Right cardiac atrium (tissue), 5 donors: ENCODE measurements around the gene CCDC68. TPM values are rescaled to one million over a fixed set of nuclear protein-coding genes. Genes with fewer than 3 reads are reported as not detected.
"Not testable (repeated sequence)": the region's sequence is repeated elsewhere in the genome, so short reads cannot be mapped to it uniquely, and the experiment has no call there.

Experiments used
- ATAC-seq, 2 donors: fragments of 200-7000 bp; cut with Tn5 transposase; one replicate each; pipeline versions ENCODE4 v1.8.0 to v1.9.1; 2020; ENCODE audit warnings: moderate library complexity in 2 of 2, mild to moderate bottlenecking in 1 of 2
- DNase-seq, 3 donors: peaks; one replicate each; pipeline ENCODE4 v3.0.0-alpha.2; 2020
- H3K27ac ChIP-seq: one replicate; pipeline ENCODE4 v1.5.1; 2013; ENCODE audit warnings: mild to moderate bottlenecking, low read length, control low read depth, moderate library complexity
- H3K27me3 ChIP-seq: one replicate; pipeline ENCODE4 v1.6.1; 2013; ENCODE audit not compliant: control insufficient read depth, insufficient read depth
- H3K4me1 ChIP-seq: one replicate; pipeline ENCODE4 v1.6.1; 2013; ENCODE audit warnings: low read length; ENCODE audit not compliant: control insufficient read depth, insufficient read depth
- H3K4me3 ChIP-seq: one replicate; pipeline ENCODE4 v1.5.1; 2013; ENCODE audit warnings: low read length, control low read depth
- H3K9me3 ChIP-seq: one replicate; pipeline ENCODE4 v1.6.1; 2013; ENCODE audit warnings: low read length; ENCODE audit not compliant: control insufficient read depth
- WGBS: extraction: QIAGEN DNeasy Blood & Tissue Kit; methylation state at CpG from one replicate; pipeline ENCODE4 v1.1.7; 2013; 5-methylcytosine and 5-hydroxymethylcytosine counted together
- intact Hi-C, 4 donors: fragments of 100-400 bp; cut with DNase I; formaldehyde crosslinking; loops; one replicate each; pipeline versions ENCODE4 v1.11.0 to v1.14.0; 2022 to 2023
- polyA plus RNA-seq: library from polyadenylated mRNA; stranded (reverse); fragments of 200-250 nt; gene quantifications from one replicate; pipeline ENCODE4 v1.2.3, GENCODE V29; 2013
- total RNA-seq, 4 donors: library from RNA; stranded (reverse); fragmentation: NEBNext Ultra II Directional; extraction: Animal tissue kit (Norgen Biotek cat#: 25700); gene quantifications; one replicate each; pipeline ENCODE4 v1.2.1, GENCODE V29; 2021
- donor health status: healthy with polysubstance abuse.
- donor health status: DM: no; HTN: yes; CAD: no.
- donor health status: DM: no; HTN: no; CAD: no.
- donor health status: DM: no; HTN: yes; CAD: no; lungs with severe emphysema.
- donor health status: DM: yes; HTN: yes; CAD: no.

Gene CCDC68
- total and polyA plus RNA-seq, 5 donors: 4.1 to 8.9 (median 6.1) TPM

GRCh38 chr18:54875063-54875462 lies 84.2 kb downstream of the CCDC68 start:
- WGBS: 77% methylated on average over 3 of the region's 3 CpGs
- Histone ChIP-seq H3K9me3 (no peaks in the 10 kb centered on the region), H3K27ac (no peak overlapping the region), H3K27me3 (no peaks in the 10 kb centered on the region), H3K4me3 (no peak overlapping the region), H3K4me1 (no peaks in the 10 kb centered on the region)
- intact Hi-C loops: no loop called here
- ATAC-seq: no peak
- no peak for DNase-seq

- 73% methylated on average over 2 of the region's 2 CpGs for WGBS
- no peaks in the 10 kb centered on the region for H3K27me3 ChIP-seq
- no peaks in the 10 kb centered on the region for H3K9me3 ChIP-seq
- H3K27ac ChIP-seq: no peak overlapping the region
- H3K4me3 ChIP-seq: no peak overlapping the region
- no peak for DNase-seq
- peak in 1 of 2 donors; percentile 26 for ATAC-seq
- no peaks in the 10 kb centered on the region for H3K4me1 ChIP-seq
- intact Hi-C loops: no loop called here
Measured at GRCh38 chr18:54873884-54874255, 85.4 kb downstream of the CCDC68 start.

GRCh38 chr18:54872681-54873080 lies 86.6 kb downstream of the CCDC68 start:
- DNase-seq: no peak
- Histone ChIP-seq H3K27ac (no peak overlapping the region), H3K9me3 (no peaks in the 10 kb centered on the region), H3K27me3 (no peaks in the 10 kb centered on the region), H3K4me1 (no peaks in the 10 kb centered on the region), H3K4me3 (no peak overlapping the region)
- WGBS: 63% methylated on average over 1 of the region's 1 CpG
- no peak for ATAC-seq
- intact Hi-C loops: no loop called here

- Histone ChIP-seq H3K4me3 (no peak overlapping the region), H3K4me1 (no peaks in the 10 kb centered on the region), H3K27ac (no peak overlapping the region), H3K9me3 (no peaks in the 10 kb centered on the region), H3K27me3 (no peaks in the 10 kb centered on the region)
- intact Hi-C loops: no loop called here
- ATAC-seq (no peak), DNase-seq (no peak)
- 64% methylated on average over 6 of the region's 6 CpGs for WGBS
Measured at GRCh38 chr18:54871231-54871630, 88.0 kb downstream of the CCDC68 start.

- Histone ChIP-seq H3K9me3 (no peaks in the 10 kb centered on the region), H3K4me1 (no peaks in the 10 kb centered on the region), H3K4me3 (no peak overlapping the region), H3K27me3 (no peaks in the 10 kb centered on the region), H3K27ac (no peak overlapping the region)
- DNase-seq (no peak), ATAC-seq (no peak)
- WGBS: 88% methylated on average over 5 of the region's 5 CpGs
- intact Hi-C loops: no loop called here
Measured at GRCh38 chr18:54867131-54867530, 92.1 kb downstream of the CCDC68 start.

- 48% methylated on average over 1 of the region's 1 CpG for WGBS
- Histone ChIP-seq H3K4me1 (no peaks in the 10 kb centered on the region), H3K9me3 (no peaks in the 10 kb centered on the region), H3K27ac (no peak overlapping the region), H3K4me3 (no peak overlapping the region), H3K27me3 (no peaks in the 10 kb centered on the region)
- ATAC-seq: no peak
- DNase-seq: no peak
- intact Hi-C loops: no loop called here
Measured at GRCh38 chr18:54860941-54861340, 98.3 kb downstream of the CCDC68 start.

- Histone ChIP-seq H3K27me3 (no peaks in the 10 kb centered on the region), H3K9me3 (no peaks in the 10 kb centered on the region), H3K4me1 (no peaks in the 10 kb centered on the region), H3K27ac (no peak overlapping the region), H3K4me3 (no peak overlapping the region)
- no peak for ATAC-seq
- WGBS: 74% methylated on average over 9 of the region's 9 CpGs
- intact Hi-C loops: no loop called here
- no peak for DNase-seq
Measured at GRCh38 chr18:54859667-54860421, 99.4 kb downstream of the CCDC68 start.

- H3K9me3 ChIP-seq: no peaks in the 10 kb centered on the region
- H3K4me3 ChIP-seq: no peak overlapping the region
- intact Hi-C loops: no loop called here
- WGBS: 90% methylated on average over 3 of the region's 3 CpGs
- H3K27ac ChIP-seq: no peak overlapping the region
- H3K27me3 ChIP-seq: no peaks in the 10 kb centered on the region
- no peaks in the 10 kb centered on the region for H3K4me1 ChIP-seq
- no peak for ATAC-seq
- no peak for DNase-seq
Measured at GRCh38 chr18:54857499-54857898, 101.8 kb downstream of the CCDC68 start.

GRCh38 chr18:54856105-54856646 lies 103.1 kb downstream of the CCDC68 start:
- intact Hi-C loops: no loop called here
- 91% methylated on average over 2 of the region's 2 CpGs for WGBS
- Histone ChIP-seq H3K27me3 (no peaks in the 10 kb centered on the region), H3K9me3 (no peaks in the 10 kb centered on the region), H3K27ac (no peak overlapping the region), H3K4me1 (no peaks in the 10 kb centered on the region), H3K4me3 (no peak overlapping the region)
- ATAC-seq (no peak), DNase-seq (no peak)

GRCh38 chr18:54855050-54855449 lies 104.2 kb downstream of the CCDC68 start:
- H3K4me1 ChIP-seq, intact Hi-C loops, H3K27me3 ChIP-seq, DNase-seq, H3K9me3 ChIP-seq, ATAC-seq, H3K27ac ChIP-seq, H3K4me3 ChIP-seq: not testable (repeated sequence)
- 95% methylated on average over 3 of the region's 3 CpGs for WGBS

GRCh38 chr18:54852780-54853675 lies 106.2 kb downstream of the CCDC68 start:
- ATAC-seq (no peak), DNase-seq (no peak)
- Histone ChIP-seq H3K4me3 (no peak overlapping the region), H3K27ac (no peak overlapping the region), H3K9me3 (no peaks in the 10 kb centered on the region), H3K27me3 (no peaks in the 10 kb centered on the region), H3K4me1 (no peaks in the 10 kb centered on the region)
- intact Hi-C loops: no loop called here
- 55% methylated on average over 6 of the region's 6 CpGs for WGBS
